OCI-LY3 (cell line): Measurements from ENCODE around the gene GRIK4.

Source experiments
- H2AFZ ChIP-seq: fragments of 200-600, 300-600 bp; shearing (Covaris generic); 2 replicates; pipeline ENCODE4 v1.6.0; 2014; ENCODE audit warnings: antibody characterized with exemption, low read depth, low read length
- H3K27ac ChIP-seq: fragments of 200-600, 300-600 bp; sonication (generic); 2 replicates; pipeline ENCODE4 v1.5.1; 2014; ENCODE audit warnings: mild to moderate bottlenecking, low read length, moderate library complexity, mixed read lengths
- H3K27me3 ChIP-seq: fragments of 200-600, 300-600 bp; sonication (generic); 2 replicates; pipeline ENCODE4 v1.6.1; 2014; ENCODE audit warnings: low read depth, low read length, mixed read lengths
- H3K36me3 ChIP-seq: fragments of 200-600, 300-600 bp; sonication (generic); replicated peaks from 2 replicates; pipeline ENCODE3; 2014; ENCODE audit warnings: low read depth, low read length, mixed read lengths
- H3K4me1 ChIP-seq: fragments of 300-600, 200-600 bp; sonication (generic); 2 replicates; pipeline ENCODE4 v1.6.1; 2014; ENCODE audit warnings: low read length, mixed read lengths
- H3K4me2 ChIP-seq: fragments of 200-600, 300-600 bp; sonication (generic); 2 replicates; pipeline ENCODE4 v1.6.1; 2014; ENCODE audit warnings: low read length, mixed read lengths
- H3K4me3 ChIP-seq: fragments of 300-600, 200-600 bp; sonication (generic); 2 replicates; pipeline ENCODE4 v1.5.1; 2014; ENCODE audit warnings: antibody characterized with exemption, mild to moderate bottlenecking, low read length, moderate library complexity
- H3K79me2 ChIP-seq: fragments of 300-600, 200-600 bp; shearing (Covaris generic); 2 replicates; pipeline ENCODE4 v1.6.1; 2014; ENCODE audit warnings: mild to moderate bottlenecking, low read length, mixed read lengths
- H3K9ac ChIP-seq: fragments of 300-600, 200-600 bp; shearing (Covaris generic); 2 replicates; pipeline ENCODE4 v1.6.0; 2014; ENCODE audit warnings: mild to moderate bottlenecking, low read length, moderate library complexity
- H3K9me3 ChIP-seq: fragments of 200-600, 300-600 bp; shearing (Covaris generic); 2 replicates; pipeline ENCODE4 v1.6.1; 2014; ENCODE audit warnings: low read length, mixed read lengths; ENCODE audit not compliant: insufficient read depth
- H4K20me1 ChIP-seq: fragments of 200-600, 300-600 bp; sonication (generic); 2 replicates; pipeline ENCODE4 v1.6.1; 2016; ENCODE audit warnings: low read length, mixed read lengths; ENCODE audit not compliant: insufficient read depth
- EZH2phosphoT487 ChIP-seq: fragments of 200-600 bp; shearing (Covaris generic); IDR thresholded peaks from 2 replicates; pipeline ENCODE4 v1.6.1; 2018; ENCODE audit warnings: antibody characterized with exemption, mixed run types, low read depth
- TF ChIP-seq, protein P1 (sequence below): fragments of 200-600, 300-600 bp; sonication (generic); IDR thresholded peaks from 2 replicates; pipeline ENCODE4 v1.5.1; 2014; ENCODE audit warnings: antibody characterized with exemption, low read length, low read depth

The GRIK4 gene

DNA sequence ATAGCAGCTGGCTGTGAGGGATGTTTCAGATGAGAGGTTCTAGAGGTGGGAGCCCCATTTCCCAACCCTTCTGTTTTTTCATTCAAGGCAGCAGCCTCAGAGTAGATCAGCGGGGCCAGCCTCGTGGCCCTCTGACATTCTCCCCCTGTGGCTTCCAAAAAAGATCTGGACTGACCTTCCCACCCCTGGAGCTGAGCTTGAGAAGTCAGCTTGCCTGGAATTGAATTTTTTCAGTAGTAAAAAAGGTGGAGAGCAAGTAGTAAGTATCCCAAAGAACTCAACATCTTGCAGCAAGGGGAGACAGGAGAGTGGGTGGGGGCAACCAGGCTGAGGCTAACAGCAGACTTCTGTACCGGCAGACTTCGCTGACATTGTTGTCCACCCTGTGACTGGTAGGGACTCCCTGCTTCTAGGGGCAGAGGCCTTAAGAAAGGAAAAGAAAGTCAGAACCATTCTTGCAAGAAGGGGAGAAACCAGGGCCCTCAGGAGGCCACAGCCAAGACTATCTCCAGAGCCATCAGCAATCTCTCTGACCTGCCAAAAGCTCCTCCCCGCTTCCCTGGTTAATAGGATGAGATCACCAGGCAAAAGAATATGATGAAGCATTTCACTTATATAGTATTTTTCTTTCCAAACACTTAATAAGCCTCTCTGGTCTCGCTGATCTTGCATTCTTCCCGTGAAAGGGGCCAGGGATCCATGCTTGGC is 2.0 kb upstream of the GRIK4 start:
- no peak for TF ChIP-seq EZH2phosphoT487
- TF ChIP-seq, protein P1, sequence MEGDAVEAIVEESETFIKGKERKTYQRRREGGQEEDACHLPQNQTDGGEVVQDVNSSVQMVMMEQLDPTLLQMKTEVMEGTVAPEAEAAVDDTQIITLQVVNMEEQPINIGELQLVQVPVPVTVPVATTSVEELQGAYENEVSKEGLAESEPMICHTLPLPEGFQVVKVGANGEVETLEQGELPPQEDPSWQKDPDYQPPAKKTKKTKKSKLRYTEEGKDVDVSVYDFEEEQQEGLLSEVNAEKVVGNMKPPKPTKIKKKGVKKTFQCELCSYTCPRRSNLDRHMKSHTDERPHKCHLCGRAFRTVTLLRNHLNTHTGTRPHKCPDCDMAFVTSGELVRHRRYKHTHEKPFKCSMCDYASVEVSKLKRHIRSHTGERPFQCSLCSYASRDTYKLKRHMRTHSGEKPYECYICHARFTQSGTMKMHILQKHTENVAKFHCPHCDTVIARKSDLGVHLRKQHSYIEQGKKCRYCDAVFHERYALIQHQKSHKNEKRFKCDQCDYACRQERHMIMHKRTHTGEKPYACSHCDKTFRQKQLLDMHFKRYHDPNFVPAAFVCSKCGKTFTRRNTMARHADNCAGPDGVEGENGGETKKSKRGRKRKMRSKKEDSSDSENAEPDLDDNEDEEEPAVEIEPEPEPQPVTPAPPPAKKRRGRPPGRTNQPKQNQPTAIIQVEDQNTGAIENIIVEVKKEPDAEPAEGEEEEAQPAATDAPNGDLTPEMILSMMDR, result no peak

GRCh38 chr11:120510406-120511115 is 987 bp upstream of the GRIK4 start:
- H3K36me3 ChIP-seq, result no peaks in the 10 kb centered on the region
- H3K27me3 ChIP-seq, result peaks cover 50% of the 10 kb centered on the region
- no peak overlapping the region for H3K27ac ChIP-seq
- no peaks in the 10 kb centered on the region for H3K9me3 ChIP-seq
- H2AFZ ChIP-seq, result no peak overlapping the region
- peak overlapping the region; percentile 74 for H3K4me3 ChIP-seq
- TF ChIP-seq, protein P1, result no peak
- TF ChIP-seq EZH2phosphoT487, result no peak
- H3K4me1 ChIP-seq, result 0 out of 2 replicates have a peak, but pooled peaks cover 2% of the 10 kb centered on the region
- H3K9ac ChIP-seq, result no peak overlapping the region
- peak overlapping the region; percentile 54 for H3K4me2 ChIP-seq
- no peaks in the 10 kb centered on the region for H3K79me2 ChIP-seq
- no peaks in the 10 kb centered on the region for H4K20me1 ChIP-seq

More for the DNA sequence above, 2.0 kb upstream of the GRIK4 start:
- Histone ChIP-seq H3K4me3 (no peak overlapping the region), H3K27me3 (peaks cover 54% of the 10 kb centered on the region), H3K4me2 (no peak overlapping the region), H3K9me3 (no peaks in the 10 kb centered on the region), H4K20me1 (no peaks in the 10 kb centered on the region), H3K9ac (no peak overlapping the region), H3K36me3 (no peaks in the 10 kb centered on the region), H3K27ac (no peak overlapping the region), H3K79me2 (no peaks in the 10 kb centered on the region), H3K4me1 (0 out of 2 replicates have a peak, but pooled peaks cover 2% of the 10 kb centered on the region), H2AFZ (no peak overlapping the region)

DNA sequence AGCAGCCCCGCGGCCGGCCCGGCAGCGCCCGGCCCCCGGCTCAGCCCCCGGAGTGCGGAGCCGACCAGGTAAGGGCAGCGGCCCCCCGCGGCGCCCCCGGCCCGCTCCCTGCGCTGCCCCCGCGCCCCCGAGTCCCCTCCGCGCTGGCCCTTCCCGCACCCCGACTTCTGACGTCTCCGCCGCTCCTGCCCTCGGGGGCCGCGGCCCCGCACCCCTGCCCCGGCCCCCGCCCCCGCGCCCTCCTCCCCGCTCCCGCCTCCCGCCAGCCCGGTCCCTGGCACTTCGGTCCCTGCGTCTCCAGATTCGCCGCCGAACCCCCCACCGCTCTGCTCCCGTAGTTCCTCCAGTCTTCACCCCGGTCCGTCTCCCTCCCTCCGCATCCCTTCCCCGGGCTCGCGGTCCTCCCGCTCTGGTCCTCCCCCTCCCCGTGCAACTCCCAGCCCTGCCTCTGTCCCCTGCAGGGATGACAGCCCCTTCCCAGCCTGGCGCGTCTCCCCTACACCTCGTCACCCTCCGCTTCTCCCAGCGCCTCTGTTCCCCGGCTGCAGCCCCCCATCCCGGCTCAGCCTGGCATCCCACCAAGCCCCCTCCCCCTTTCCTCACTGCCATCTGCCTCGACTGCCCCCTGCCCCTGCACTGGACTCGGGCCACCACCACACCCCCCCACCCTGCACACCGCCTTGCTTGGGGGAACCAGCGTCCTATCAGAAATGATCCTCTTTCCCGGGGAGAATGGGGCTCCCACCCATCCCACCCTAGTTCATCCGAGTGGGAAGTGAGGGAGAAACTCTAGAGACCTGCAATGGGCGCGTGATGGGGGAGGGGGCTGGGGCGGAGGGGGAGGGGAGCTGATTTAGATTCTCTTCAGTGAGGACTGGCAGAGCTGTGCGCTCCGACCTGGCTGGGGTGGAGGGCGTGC is 531 bp downstream of the GRIK4 start:
- 0 out of 2 replicates have a peak, but pooled peaks cover 2% of the 10 kb centered on the region for H3K4me1 ChIP-seq
- H3K27ac ChIP-seq, result no peak overlapping the region
- no peaks in the 10 kb centered on the region for H3K9me3 ChIP-seq
- no peak overlapping the region for H3K4me2 ChIP-seq
- no peak overlapping the region for H3K9ac ChIP-seq
- H4K20me1 ChIP-seq, result no peaks in the 10 kb centered on the region
- peaks cover 35% of the 10 kb centered on the region for H3K27me3 ChIP-seq
- no peaks in the 10 kb centered on the region for H3K36me3 ChIP-seq
- H3K79me2 ChIP-seq, result no peaks in the 10 kb centered on the region
- no peak overlapping the region for H3K4me3 ChIP-seq
- no peak for TF ChIP-seq EZH2phosphoT487
- TF ChIP-seq, protein P1, result no peak
- H2AFZ ChIP-seq, result no peak overlapping the region
